GM18526 (cell line): ENCODE measurements around the gene ATP10B.

Experiments
- POLR2A ChIP-seq: IDR thresholded peaks from 3 replicates; pipeline ENCODE4 v1.6.1; 2011; ENCODE audit not compliant: insufficient read length; ENCODE audit errors: extremely low read depth

Gene ATP10B

DNA sequence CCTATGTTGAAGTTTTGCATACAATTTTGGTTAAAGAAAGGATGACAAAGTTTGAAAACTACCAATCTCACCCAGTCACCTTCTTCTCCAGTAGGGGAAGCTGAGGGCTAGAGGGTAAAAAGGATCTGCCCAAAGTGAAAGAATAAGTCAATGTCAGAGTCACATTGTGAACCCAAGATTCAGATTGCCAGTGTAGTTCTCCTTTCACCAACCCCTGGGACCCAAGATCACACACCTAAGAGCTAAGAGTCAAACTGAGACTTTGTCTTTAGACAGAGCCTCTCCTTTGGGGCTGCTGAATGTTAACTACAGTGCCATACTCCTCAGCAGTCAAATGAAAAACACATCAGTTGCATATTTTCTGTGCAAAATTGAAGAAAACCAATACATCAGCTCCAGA lies 210.6 kb downstream of the ATP10B start:
- no peak for TF ChIP-seq POLR2A

DNA sequence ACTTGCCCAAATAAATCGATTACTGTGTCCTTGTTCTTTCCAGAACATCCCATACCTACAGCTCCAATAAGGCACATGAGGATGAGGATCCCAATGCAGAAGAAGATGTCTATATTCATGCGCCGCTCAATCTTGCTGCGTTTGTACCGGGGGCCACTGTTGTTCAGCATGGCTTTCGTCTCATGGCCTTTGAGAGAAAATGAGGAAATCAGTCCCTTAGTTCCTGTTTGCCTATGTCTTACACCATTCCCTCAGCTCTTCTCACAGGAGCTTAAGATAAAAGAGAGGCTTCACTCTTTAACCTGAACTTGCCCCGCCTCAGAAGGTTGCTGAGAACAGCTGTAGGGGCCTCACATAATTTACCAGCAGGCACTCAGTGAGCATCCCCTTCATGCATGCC lies 211.6 kb downstream of the ATP10B start:
- no peak for TF ChIP-seq POLR2A

DNA sequence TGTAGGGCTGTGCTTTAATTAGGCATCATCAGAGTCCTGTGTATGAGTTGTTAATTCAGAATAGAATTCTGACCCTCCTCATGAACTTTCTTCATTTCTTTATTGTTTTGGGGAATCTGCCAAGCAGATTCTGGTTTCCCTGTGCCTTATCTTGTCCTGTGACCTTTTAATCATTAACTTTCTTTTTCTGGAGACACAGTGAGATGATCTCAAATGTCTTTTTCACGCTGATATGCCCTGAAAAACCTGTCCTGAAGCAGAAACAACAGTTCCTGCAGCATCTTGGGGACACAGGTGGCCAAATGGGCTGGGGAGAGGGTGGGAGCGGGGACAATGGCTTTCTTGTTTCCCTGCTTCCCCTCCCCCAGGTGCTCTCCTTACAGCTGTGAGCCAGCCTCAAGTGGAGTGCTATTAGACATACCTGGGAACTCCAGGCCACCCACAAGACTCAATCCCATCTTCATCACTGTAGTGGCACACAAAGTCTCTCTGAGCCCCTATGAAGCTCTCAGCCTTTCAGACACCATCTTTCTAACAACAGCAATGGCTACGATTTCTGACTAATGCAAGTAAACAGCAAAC lies 213.8 kb downstream of the ATP10B start:
- no peak for TF ChIP-seq POLR2A

DNA sequence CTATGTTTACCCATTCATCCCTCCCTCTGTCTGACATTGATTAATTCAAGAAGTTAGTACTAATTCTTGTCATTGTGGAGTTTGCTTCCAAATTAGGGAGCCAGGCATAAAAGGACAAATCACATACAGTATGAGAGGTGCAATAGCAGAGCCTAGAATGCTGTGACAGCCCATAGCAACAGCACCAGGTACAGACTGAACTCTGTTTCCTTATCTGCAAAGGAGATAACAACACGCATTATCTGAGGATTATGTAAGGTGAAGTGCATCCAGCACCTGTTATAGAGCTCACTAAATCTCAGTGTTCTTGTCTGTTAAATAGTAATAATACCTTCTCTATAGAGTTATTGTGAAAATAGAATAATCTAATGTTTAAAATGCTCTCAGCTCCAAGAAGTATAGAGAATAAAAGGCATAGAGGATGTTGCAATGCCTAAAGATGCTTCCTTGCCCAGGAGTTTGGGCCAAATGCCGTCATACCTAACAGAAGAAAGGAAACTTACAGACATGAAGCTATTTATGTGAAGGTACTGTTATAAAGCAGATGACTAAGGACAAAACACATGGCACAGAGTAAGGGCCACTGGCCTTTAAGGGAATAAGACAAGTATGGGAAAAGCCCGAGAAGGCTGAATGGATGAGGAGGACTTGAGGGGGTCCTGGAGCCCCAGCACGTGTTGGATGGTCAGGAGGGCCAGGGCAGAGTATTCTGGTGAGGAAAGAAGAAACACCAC lies 214.5 kb downstream of the ATP10B start:
- no peak for TF ChIP-seq POLR2A

DNA sequence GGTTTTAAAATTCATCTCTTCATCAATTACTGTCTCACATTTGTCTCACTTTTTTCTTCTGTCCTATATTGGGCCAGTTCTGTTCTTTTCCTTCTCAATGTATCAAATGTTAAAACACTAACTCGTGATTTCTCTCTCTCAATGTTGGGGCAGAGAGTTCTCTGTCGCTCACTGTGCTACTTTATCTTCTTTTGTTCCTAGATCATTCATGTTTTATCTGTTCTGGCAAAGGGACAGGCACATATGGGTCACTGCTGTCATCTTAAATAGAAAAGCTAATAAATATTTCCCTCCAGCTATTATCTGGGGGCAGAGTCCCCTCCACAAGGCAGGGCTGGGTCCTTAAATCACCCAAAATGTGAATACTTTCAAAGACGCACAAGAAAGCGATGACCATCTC lies 216.3 kb downstream of the ATP10B start:
- no peak for TF ChIP-seq POLR2A

DNA sequence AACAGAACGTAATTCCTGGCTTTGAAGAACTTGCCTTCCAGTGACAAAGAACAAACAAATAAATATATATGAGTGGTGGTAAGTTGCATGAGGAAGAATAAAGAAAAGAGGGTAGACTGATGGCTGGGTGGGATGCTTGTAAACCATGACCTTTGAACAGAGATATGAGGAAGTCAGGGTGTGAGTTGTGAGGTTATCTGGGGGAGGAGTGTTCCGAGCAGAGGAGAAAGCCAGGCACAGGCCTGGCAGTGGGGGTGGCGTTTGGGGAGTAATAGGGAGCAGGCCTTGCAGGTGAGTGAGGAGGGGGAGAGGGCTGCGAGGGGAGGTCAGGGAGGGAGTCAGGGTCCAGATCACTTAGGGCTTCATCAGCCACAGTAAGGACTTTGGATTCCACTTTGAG lies 217.0 kb downstream of the ATP10B start:
- no peak for TF ChIP-seq POLR2A

DNA sequence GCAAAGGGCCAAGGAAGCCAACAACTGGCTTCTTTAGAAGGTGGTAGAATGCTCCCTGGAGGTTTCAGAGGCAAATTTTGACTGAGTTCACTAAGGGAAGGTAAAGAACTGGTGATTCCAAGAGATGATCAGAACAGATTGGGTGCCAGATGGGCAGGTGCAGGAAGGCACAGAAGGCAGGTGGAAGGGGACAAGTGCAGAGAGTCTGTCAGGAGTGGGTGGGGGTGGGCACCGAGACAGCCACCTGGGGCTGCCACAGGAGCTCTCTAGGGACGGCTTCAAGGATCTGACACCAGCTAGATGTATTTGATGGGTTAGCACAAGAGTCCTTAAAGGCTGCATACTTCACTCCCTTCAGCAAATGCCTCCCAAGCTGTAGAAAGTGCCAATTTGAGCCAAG lies 223.0 kb downstream of the ATP10B start:
- no peak for TF ChIP-seq POLR2A

DNA sequence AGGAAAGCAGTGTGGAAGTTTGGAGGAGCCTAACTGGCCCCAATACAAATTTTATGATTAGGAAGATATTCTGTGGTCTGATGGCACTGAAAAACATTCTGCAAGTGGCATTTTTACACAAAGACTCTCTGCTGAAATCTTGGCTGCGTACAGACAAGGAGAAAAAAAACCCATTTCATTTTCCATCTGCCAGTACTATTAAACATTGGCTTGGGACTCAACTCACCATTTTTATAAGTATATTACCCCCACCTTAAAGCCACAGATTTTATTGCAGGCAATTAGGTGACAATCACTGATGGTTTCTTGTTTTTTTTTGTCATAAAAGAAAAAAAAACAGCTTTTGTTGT lies 223.4 kb downstream of the ATP10B start:
- no peak for TF ChIP-seq POLR2A

DNA sequence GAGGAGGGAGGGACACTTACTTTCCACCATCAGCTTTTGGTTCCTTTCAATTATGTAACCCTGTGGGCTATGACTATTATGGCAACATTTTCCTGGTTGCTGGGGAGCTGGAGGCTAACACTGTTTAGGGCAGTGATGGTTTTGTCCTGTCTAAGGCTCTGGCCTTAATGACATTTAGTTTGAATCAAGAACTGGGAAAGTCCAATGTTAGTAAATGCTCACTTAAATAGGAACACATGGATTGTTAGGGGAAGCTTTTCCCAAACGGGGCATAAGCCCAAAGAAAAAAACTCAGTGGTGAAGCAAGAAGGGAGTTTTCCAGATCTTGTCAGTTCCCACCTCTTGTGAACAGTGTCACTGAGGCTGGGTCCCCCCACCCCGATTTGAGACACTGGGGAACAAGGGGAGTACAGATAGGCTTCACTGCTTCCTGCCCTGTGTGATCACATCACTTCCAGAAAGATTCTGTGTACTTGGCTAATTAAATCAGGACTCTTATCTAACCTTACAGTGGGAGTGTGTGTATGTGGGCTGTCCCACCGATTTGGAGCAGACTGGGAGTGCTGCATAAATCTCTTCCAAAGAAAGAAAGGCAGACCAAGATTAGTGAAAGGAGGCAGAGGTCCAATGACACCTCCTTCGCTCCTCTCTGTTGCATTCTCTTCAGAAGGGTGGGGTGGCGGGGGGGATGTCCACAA lies 223.9 kb downstream of the ATP10B start:
- no peak for TF ChIP-seq POLR2A

DNA sequence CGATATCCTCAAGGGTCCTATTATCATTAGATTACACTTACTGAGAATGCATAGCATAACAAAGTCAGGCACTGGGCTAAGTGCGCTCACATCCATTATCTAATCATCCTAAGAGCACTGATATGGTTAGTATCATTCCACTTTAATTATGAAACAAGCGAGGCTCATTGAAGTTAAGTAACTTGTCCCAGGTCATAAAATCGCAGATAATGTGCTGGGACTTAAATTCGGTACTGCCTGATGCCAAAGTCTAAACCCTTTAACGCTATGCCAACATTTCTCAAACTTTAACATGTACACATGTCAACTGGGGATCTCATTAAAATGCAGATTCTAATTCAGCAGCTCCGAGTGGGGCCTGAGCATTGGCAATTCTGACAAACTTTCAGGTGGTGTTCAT lies 225.7 kb downstream of the ATP10B start:
- no peak for TF ChIP-seq POLR2A

DNA sequence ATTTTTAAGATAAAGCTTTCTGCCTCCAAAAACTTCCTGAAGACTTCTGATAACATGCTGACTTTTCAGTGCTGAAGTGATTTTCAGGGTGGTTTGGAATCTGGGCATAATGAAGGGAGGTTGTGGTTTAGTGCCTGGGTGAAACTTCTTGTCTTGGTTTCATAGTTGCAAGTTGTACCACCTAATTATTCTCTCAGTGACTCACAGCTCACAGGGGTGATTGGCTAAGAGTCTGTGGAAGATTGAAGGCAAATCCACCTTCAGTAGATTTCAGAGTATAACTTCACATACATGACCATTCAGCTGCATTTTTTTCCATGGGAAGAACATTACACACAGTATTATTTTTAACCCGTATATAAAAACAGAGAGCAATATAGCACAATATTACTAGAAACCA lies 230.5 kb downstream of the ATP10B start:
- TF ChIP-seq POLR2A = no peak

DNA sequence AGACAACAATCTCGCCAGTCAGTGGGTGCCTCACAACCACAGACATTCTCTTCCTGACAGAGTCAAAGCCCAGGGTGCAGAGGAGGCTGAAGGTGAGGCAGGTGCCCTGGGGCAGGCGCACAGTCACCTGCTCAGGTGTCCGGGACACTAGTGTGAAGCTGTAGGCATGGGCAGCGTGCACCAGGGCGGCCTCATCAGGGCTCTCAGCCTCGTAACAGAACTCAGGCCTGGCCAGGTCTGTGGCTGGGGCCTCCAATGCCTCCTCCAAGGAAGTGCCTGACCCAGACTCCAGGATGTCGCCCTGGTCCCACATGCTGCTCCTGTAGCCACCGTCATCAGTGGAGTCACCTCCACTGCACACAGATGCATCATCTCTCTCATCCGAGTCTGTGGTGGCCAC lies 231.6 kb downstream of the ATP10B start:
- TF ChIP-seq POLR2A = no peak

DNA sequence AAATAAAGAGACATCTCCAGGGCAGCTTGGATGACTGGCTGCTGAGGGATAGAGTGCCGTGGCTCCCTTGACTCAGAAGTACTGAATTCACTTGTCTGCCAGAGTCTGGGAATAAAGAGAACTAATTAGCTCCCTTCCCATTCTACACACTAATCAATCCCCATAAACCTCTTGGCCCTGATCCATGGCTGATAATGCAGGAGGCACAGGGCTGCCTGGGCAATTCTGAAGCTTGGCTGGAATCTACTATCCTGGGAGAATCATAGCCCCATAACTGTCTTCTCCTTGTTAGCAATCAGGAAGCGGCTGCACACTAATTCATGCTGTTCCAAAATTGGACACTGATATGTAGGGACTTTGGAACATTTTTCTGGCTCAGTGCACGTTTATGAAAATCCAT lies 232.6 kb downstream of the ATP10B start:
- TF ChIP-seq POLR2A = no peak

DNA sequence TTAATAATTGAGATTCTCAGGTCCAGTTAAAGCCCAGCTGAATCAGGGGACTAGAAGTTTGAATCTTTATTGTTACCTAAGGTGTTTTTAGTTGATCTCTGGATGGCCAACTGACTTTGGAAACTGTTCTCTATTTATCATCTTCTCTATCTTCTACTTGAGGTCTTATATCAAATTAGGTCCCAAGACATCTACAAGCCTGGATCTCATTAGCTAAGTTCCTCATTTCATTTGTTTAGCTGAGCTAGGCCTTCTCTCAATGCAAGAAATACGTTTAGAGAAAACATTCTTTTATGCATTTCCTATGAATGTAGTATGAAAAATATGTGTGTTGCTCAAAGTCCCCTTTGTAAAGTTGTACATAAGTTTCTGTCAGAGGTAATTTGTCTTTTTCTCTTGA lies 233.7 kb downstream of the ATP10B start:
- TF ChIP-seq POLR2A = no peak

DNA sequence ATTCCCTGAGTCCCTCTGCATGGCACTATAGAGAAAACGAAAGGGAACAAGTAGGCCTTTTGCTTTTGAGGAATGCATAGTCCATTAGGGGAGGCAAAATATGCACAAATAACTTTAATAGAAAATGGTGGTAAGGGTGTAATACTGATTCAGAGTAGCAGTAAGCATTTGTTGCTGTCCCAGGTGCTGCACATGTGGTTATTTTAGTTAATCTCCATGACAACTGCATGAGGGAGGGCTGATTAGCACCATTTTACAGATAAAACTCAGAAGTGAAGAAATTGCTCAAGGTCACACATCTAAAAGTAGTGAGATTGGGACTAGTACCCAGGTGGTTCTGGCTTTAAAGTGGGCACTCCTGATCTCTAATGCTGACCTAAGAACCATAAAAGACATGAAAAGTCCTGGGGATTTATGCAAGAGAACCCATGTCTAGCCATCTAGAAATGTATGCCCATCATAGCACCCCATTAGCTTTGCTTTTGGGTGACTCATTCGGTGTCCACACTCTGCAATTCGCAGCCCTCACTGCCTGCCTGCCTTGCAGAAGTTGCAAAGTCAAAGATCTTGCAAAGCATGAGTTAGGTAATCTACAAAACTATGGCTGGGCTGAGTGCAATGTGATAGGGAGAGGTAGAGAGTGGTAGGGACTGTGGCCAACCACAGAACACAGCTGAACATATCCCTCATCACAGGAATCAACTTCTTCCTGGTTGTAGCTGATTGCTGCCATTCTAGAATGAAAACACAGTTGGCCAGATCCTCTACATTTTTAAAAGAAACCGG lies 235.1 kb downstream of the ATP10B start:
- no peak for TF ChIP-seq POLR2A

DNA sequence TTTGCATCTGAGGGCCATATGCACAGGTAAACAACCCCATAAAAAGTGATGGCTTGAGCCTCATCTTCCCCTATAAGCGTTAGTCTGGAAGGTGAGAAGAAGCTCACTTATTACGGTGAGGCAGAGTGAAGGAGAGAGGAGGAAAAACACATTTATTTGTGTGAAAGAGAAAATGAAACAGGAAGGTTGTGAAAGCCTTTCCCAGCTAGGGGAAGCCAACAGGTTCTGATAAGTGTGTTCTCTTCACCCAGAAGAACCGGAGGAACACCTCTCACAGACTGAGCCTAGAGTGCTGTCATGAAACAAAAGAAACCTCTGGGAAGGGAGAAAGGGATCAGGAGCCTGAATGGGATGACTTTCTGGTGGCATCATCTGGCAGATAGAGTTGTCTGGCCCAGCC lies 237.9 kb downstream of the ATP10B start:
- TF ChIP-seq POLR2A = no peak

DNA sequence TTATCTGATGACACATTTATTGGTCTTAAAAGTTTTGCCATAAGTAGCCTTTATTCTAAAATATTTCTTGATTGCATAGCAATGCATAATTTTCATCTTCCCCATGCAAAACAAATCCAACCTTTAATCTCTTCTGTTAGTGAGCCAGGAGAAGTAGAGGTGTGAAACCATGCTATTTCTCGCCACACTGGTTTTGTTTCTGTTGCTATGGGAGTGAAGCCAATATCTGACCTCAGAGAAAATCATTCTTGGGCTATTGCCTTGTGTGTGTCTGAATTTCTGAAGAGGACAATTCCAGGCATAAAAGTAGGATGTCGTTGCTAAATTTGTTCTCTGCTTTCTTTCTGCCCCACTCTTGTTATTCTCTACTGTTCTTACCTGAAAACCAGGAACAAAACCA lies 246.7 kb downstream of the ATP10B start:
- no peak for TF ChIP-seq POLR2A

DNA sequence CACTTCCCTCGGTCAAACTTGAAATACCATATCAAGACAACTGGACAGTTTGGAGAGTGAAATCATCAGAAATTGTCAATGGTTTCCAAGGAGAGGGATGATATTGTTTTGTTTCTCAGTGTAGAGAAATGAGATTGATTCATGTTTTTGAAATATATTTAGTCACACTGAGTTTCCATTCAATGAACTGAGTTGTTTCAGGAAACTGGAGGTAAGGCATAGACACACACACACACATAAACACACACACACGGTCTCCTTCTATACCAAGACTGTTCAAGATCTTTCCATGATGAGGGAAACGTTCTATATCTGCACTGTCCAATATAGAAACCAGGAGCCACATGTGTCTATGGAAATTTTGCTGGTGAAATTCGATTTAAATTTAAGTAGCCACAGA lies 247.5 kb downstream of the ATP10B start:
- TF ChIP-seq POLR2A = no peak
